Endothelial cell of umbilical vein (primary cell): Measurements from ENCODE around the gene MAF. TPM values are rescaled to one million over a fixed set of nuclear protein-coding genes. Genes with fewer than 3 reads are reported as not detected.

Source experiments
- BruUV-seq: library from RNA; stranded (reverse); fragments of 400-500 nt; replicated peaks from 2 replicates; lab custom pipeline; 2021; lab: Mats Ljungman, UMichigan
- CTCF ChIA-PET: fragments of 300-600, 350-600 bp; sonication (Branson Sonifier 250); formaldehyde crosslinking; loops from one replicate; lab custom pipeline; 2021; ENCODE audit warnings: antibody characterized with exemption, inconsistent platforms; lab: Charles Lee
- POLR2A ChIA-PET: fragments of 300-600, 350-600 bp; sonication (Branson Sonifier 250); formaldehyde crosslinking; loops from one replicate; lab custom pipeline; 2021; ENCODE audit warnings: antibody characterized with exemption, inconsistent platforms; lab: Charles Lee
- DNase-seq: peaks from one replicate; pipeline ENCODE4 v3.0.0-alpha.2; 2011; ENCODE audit warnings: low read depth, low spot score
- FAIRE-seq: peaks from 2 replicates; lab custom pipeline; 2011; peaks lifted over from hg19 to GRCh38; lab: Jason Lieb, UNC
- H2AFZ ChIP-seq: 2 replicates; pipeline ENCODE4 v1.6.0; 2012; ENCODE audit warnings: low read depth, low read length, control low read depth, inconsistent platforms
- H3K27ac ChIP-seq: 2 replicates; pipeline ENCODE4 v1.5.1; 2011; ENCODE audit warnings: low read depth, mild to moderate bottlenecking, control low read depth, low read length, moderate library complexity; ENCODE audit not compliant: insufficient read depth
- H3K27me3 ChIP-seq, 2 experiments: 2 replicates each; pipeline versions ENCODE4 v1.6.0 to v1.6.1; 2011; ENCODE audit warnings: low read length in 2 of 2, mixed read lengths in 1 of 2; ENCODE audit not compliant: control insufficient read depth in 2 of 2, insufficient read depth in 2 of 2
- H3K36me3 ChIP-seq, 2 experiments: 2 replicates in 1 of 2; 3 replicates in 1 of 2; pipeline ENCODE4 v1.5.1; 2011; ENCODE audit warnings: low read length in 2 of 2, mild to moderate bottlenecking in 1 of 2, moderate library complexity in 1 of 2; ENCODE audit not compliant: control insufficient read depth in 2 of 2, insufficient read depth in 2 of 2; ENCODE audit errors: extremely low read depth in 1 of 2
- H3K4me1 ChIP-seq: 3 replicates; pipeline ENCODE4 v1.5.1; 2011; ENCODE audit warnings: mild to moderate bottlenecking, low read length; ENCODE audit not compliant: control insufficient read depth, insufficient read depth; ENCODE audit errors: extremely low read depth
- H3K4me2 ChIP-seq: 2 replicates; pipeline ENCODE4 v1.6.1; 2011; ENCODE audit warnings: low read length, control low read depth, mixed read lengths; ENCODE audit not compliant: insufficient read depth
- H3K4me3 ChIP-seq, 3 experiments: fragments of 200-600 bp in 1 of 3; sonication (generic), shearing (Covaris generic) in 1 of 3; replicated peaks in 1 of 3; 2 replicates each; pipeline ENCODE4 v1.5.1; 2011 to 2016; ENCODE audit warnings: control low read depth in 3 of 3, low read length in 3 of 3, mild to moderate bottlenecking in 2 of 3, inconsistent platforms in 1 of 3, low read depth in 1 of 3, moderate library complexity in 1 of 3; ENCODE audit not compliant: insufficient read depth in 1 of 3
- H3K79me2 ChIP-seq: 2 replicates; pipeline ENCODE4 v1.6.0; 2012; ENCODE audit warnings: low read length, inconsistent platforms; ENCODE audit not compliant: control insufficient read depth, insufficient read depth
- H3K9ac ChIP-seq: replicated peaks from 2 replicates; pipeline ENCODE3; 2011; ENCODE audit warnings: low read length, control low read depth; ENCODE audit not compliant: insufficient read depth; ENCODE audit errors: extremely low read depth
- H3K9me1 ChIP-seq: replicated peaks from 3 replicates; pipeline ENCODE4 v1.6.0; 2011; ENCODE audit warnings: mild to moderate bottlenecking, low read length; ENCODE audit not compliant: control insufficient read depth, insufficient read depth; ENCODE audit errors: extremely low read depth
- H3K9me3 ChIP-seq: replicated peaks from 2 replicates; pipeline ENCODE4 v1.5.1; 2012; ENCODE audit warnings: low read length, inconsistent platforms; ENCODE audit not compliant: control insufficient read depth, insufficient read depth
- H4K20me1 ChIP-seq: replicated peaks from 2 replicates; pipeline ENCODE3; 2011; ENCODE audit warnings: mild to moderate bottlenecking, low read length; ENCODE audit not compliant: control insufficient read depth, insufficient read depth; ENCODE audit errors: extremely low read depth
- CTCF ChIP-seq, 2 donors: IDR thresholded peaks; 1 replicate in 1 of 2; 2 replicates in 1 of 2; pipeline ENCODE4 v1.5.1; 2011; ENCODE audit warnings: low read length in 2 of 2, mild to moderate bottlenecking in 2 of 2, moderate library complexity in 2 of 2, control low read depth in 1 of 2, inconsistent platforms in 1 of 2, low read depth in 1 of 2; ENCODE audit not compliant: insufficient read depth in 1 of 2; ENCODE audit errors: extremely low read depth in 1 of 2
- EZH2 ChIP-seq: IDR thresholded peaks from 2 replicates; pipeline ENCODE4 v1.6.1; 2012; ENCODE audit warnings: borderline replicate concordance, low read depth, mild to moderate bottlenecking, moderate library complexity, low read length, inconsistent platforms; ENCODE audit not compliant: severe bottlenecking
- FOS ChIP-seq: IDR thresholded peaks from 2 replicates; pipeline ENCODE4 v1.6.1; 2011; ENCODE audit warnings: mild to moderate bottlenecking, low read length, moderate library complexity, borderline replicate concordance; ENCODE audit not compliant: insufficient read depth
- GATA2 ChIP-seq: IDR thresholded peaks from 2 replicates; pipeline ENCODE4 v1.7.0; 2011; ENCODE audit warnings: low read depth, mild to moderate bottlenecking, moderate library complexity, mixed read lengths, low read length; ENCODE audit not compliant: insufficient read length, insufficient read depth
- JUN ChIP-seq: IDR thresholded peaks from 2 replicates; pipeline ENCODE4 v1.6.1; 2011; ENCODE audit warnings: borderline replicate concordance, low read depth; ENCODE audit not compliant: insufficient read length, insufficient read depth
- MAX ChIP-seq: IDR thresholded peaks from 2 replicates; pipeline ENCODE4 v1.6.1; 2011; ENCODE audit not compliant: insufficient read depth, insufficient read length
- MYC ChIP-seq: IDR thresholded peaks from one replicate; pipeline ENCODE4 v1.6.1; 2011; ENCODE audit warnings: mild to moderate bottlenecking, low read depth, low read length
- POLR2A ChIP-seq: IDR thresholded peaks from 2 replicates; pipeline ENCODE4 v1.6.1; 2012; ENCODE audit warnings: low read depth, mild to moderate bottlenecking, control low read depth, low read length
- POLR2AphosphoS5 ChIP-seq: IDR thresholded peaks from 2 replicates; pipeline ENCODE4 v1.6.1; 2012; ENCODE audit warnings: low read depth, mild to moderate bottlenecking, control low read depth, low read length, moderate library complexity; ENCODE audit not compliant: insufficient read depth
- dilution Hi-C: fragments of 300-500 bp; cut with MboI; formaldehyde crosslinking; loops from one replicate; pipeline ENCODE4 v1.15.0; 2019; ENCODE audit warnings: low sequenced_read_pairs; ENCODE audit not compliant: extremely low pct_ligation_motif_present
- intact Hi-C: fragments of 100-400 bp; cut with micrococcal nuclease; formaldehyde crosslinking; loops from one replicate; pipeline ENCODE4 v1.10.0; 2022
- polyA plus RNA-seq, 4 experiments: library from polyadenylated mRNA; depleted of rRNA in 3 of 4; stranded (reverse) in 3 of 4; unstranded in 1 of 4; fragments of >200 nt; gene quantifications; 2 replicates each; pipeline versions ENCODE4 v1.2.1 to v1.2.3, GENCODE V29; 2011 to 2012; ENCODE audit warnings: missing spikeins in 1 of 4
- total RNA-seq: library from RNA; stranded (reverse); gene quantifications from 2 replicates; pipeline ENCODE4 v1.2.3, GENCODE V29; 2021

The MAF gene
- total and polyA plus RNA-seq, 2 donors (not counting 3 experiments of a cell fraction or from before 2014, with no cell fraction given) = 0.04 to 0.33 TPM

GRCh38 chr16:79634298-79634697 is 33.8 kb upstream of the MAF start:
- dilution Hi-C loops = no loop called here
- ChIA-PET POLR2A (no interaction called here), CTCF (no interaction called here)
- intact Hi-C loops = no loop called here
- Histone ChIP-seq H3K79me2 (no peaks in the 10 kb centered on the region), H2AFZ (no peak overlapping the region), H4K20me1 (peaks cover 2% of the 10 kb centered on the region), H3K4me1 (no peaks in the 10 kb centered on the region), H3K27ac (no peak overlapping the region), H3K9ac (no peak overlapping the region), H3K9me1 (no peaks in the 10 kb centered on the region), H3K9me3 (peaks cover 3% of the 10 kb centered on the region), H3K4me3 (no peak overlapping the region), H3K27me3 (no peaks in the 10 kb centered on the region), H3K4me2 (no peak overlapping the region), H3K36me3 (no peaks in the 10 kb centered on the region)
- FAIRE-seq (no peak), DNase-seq (no peak)
- no peak for TF ChIP-seq JUN
- TF ChIP-seq CTCF (IDR thresholded peaks at IDR 0.05; ENCODE audit: extremely low read depth in 1 of 2, insufficient read depth in 1 of 2, low read depth in 1 of 2, low read length in 2 of 2) = no peak
- no peak for TF ChIP-seq MAX
- TF ChIP-seq GATA2 = no peak
- no peak for TF ChIP-seq POLR2A
- no TSS peak for BruUV-seq

- FAIRE-seq = no peak
- TF ChIP-seq GATA2 = no peak
- TF ChIP-seq POLR2A = no peak
- no peak for TF ChIP-seq MAX
- TF ChIP-seq JUN = no peak
- no peak for TF ChIP-seq CTCF (IDR thresholded peaks at IDR 0.05; ENCODE audit: extremely low read depth in 1 of 2, insufficient read depth in 1 of 2, low read depth in 1 of 2, low read length in 2 of 2)
- TF ChIP-seq EZH2 = no peak
- no peak for TF ChIP-seq POLR2AphosphoS5
- TF ChIP-seq FOS = no peak
- no peak for TF ChIP-seq MYC
- H3K79me2 ChIP-seq = no peaks in the 10 kb centered on the region
- no peak overlapping the region for H3K27ac ChIP-seq
- no peaks in the 10 kb centered on the region for H3K9me1 ChIP-seq
- BruUV-seq = no TSS peak
- CTCF ChIA-PET = no interaction called here
- H3K4me1 ChIP-seq = no peaks in the 10 kb centered on the region
- DNase-seq = no peak
- peaks cover 2% of the 10 kb centered on the region for H4K20me1 ChIP-seq
- POLR2A ChIA-PET = no interaction called here
- intact Hi-C loops (no loop called here), dilution Hi-C loops (no loop called here)
- no peak overlapping the region for H3K4me2 ChIP-seq
- H3K36me3 ChIP-seq = no peaks in the 10 kb centered on the region
- no peak overlapping the region for H2AFZ ChIP-seq
- H3K27me3 ChIP-seq = no peaks in the 10 kb centered on the region
- H3K9me3 ChIP-seq = peaks cover 3% of the 10 kb centered on the region
- no peak overlapping the region for H3K9ac ChIP-seq
- no peak overlapping the region for H3K4me3 ChIP-seq
These were observed 31.8 kb upstream of the MAF start for GRCh38 chr16:79632289-79632688.
